ENCODE measurements around the gene RERE.

DNA sequence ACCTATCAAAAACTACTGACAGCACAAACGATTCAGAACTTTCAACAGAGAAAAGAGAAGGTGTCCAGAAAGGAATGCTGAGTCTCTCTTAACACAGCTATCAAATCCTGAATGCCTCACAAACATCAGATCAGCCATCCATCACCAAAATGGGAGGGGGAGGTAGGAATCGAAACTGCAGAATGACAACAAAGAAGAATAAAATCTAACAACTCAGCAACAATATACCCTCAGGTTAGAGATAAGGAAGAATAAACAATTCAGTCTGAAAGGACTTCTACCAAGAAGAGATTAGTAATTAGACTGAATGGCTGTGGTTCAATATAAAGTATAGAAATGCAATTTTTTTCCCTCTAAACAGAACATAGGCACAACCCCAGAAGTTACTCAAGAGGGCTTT, 94.4 kb downstream of the RERE start:
- TF ChIP-seq RAD21 (IDR thresholded peaks at IDR 0.05; ENCODE audit: low read depth) (no peak), CREB1 (IDR thresholded peaks at IDR 0.05; ENCODE audit: low read depth) (no peak), EP300 (IDR thresholded peaks at IDR 0.05; ENCODE audit: borderline replicate concordance) (no peak), NFIC (IDR thresholded peaks at IDR 0.05) (no peak), TEAD4 (IDR thresholded peaks at IDR 0.05) (no peak), TAF1 (IDR thresholded peaks at IDR 0.05; ENCODE audit: low read depth) (no peak), YY1 (IDR thresholded peaks at IDR 0.05; ENCODE audit: low read depth) (no peak)

Measured in Ishikawa (cell line).